PFSK-1 (cell line): Measurements from ENCODE around the gene ZNF433.

ENCODE experiments used
- FOXP2 ChIP-seq: optimal IDR thresholded peaks from 2 replicates; pipeline ENCODE3; 2011; ENCODE audit warnings: borderline replicate concordance, control low read depth, inconsistent platforms; ENCODE audit not compliant: insufficient read depth; ENCODE audit errors: extremely low read length, extremely low read depth
- POLR2AphosphoS5 ChIP-seq: IDR thresholded peaks from 2 replicates; pipeline ENCODE4 v1.6.1; 2012; ENCODE audit warnings: low read depth, mild to moderate bottlenecking, control low read depth, low read length, moderate library complexity
- SIN3A ChIP-seq: IDR thresholded peaks from 2 replicates; pipeline ENCODE4 v1.6.1; 2012; ENCODE audit warnings: mild to moderate bottlenecking, low read length, moderate library complexity, borderline replicate concordance; ENCODE audit not compliant: insufficient read depth
- TAF1 ChIP-seq: IDR thresholded peaks from 2 replicates; pipeline ENCODE4 v1.6.1; 2012; ENCODE audit warnings: low read length, control low read depth, borderline replicate concordance; ENCODE audit not compliant: insufficient read depth
- TF ChIP-seq, protein P1 (sequence below), 2 experiments: IDR thresholded peaks; 2 replicates each; pipeline versions ENCODE4 v1.6.1 to v1.8.0; 2011 to 2012; ENCODE audit warnings: low read depth in 2 of 2, low read length in 2 of 2, control low read depth in 1 of 2, inconsistent platforms in 1 of 2, mild to moderate bottlenecking in 1 of 2, moderate library complexity in 1 of 2; ENCODE audit not compliant: insufficient read depth in 1 of 2

The ZNF433 gene

DNA sequence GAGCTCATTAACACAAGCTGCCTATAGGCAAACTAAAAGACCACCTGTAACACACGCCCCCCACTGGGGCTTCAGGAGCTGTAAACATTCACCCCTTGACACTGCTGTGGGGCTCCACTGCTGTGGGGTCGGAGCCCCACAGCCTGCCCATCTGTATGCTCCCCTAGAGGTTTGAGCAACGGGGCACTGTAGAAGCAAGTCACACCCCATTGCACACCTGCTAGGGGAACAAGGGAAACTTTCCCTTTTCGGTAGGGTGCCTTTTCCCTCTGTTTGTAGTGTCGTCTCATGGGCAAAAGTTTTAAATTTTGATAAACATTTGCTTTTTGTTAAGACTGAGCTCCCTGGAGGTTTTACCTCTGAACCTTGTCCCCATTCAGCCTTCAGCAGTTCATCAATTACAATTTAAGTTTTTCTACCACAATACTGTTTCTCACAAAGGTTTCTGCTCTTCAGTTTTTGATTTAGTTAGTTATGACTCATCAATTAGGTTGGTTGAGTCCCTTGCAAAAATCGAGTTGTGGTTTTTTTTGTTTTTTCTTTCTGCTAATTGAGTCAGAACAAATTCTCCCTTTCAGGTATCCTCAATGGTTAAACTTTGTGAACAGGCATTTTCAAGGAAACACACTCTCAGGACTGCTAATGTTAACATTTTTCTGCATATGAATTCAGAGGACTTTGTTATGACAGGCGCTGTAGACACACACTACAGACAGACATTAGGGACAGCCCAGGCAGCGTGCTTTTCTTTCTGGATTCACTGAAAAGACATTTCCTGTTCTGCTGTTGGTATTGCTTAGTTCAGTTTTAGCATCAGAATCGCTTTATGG, 35.1 kb downstream of the ZNF433 start:
- TF ChIP-seq, protein P1, sequence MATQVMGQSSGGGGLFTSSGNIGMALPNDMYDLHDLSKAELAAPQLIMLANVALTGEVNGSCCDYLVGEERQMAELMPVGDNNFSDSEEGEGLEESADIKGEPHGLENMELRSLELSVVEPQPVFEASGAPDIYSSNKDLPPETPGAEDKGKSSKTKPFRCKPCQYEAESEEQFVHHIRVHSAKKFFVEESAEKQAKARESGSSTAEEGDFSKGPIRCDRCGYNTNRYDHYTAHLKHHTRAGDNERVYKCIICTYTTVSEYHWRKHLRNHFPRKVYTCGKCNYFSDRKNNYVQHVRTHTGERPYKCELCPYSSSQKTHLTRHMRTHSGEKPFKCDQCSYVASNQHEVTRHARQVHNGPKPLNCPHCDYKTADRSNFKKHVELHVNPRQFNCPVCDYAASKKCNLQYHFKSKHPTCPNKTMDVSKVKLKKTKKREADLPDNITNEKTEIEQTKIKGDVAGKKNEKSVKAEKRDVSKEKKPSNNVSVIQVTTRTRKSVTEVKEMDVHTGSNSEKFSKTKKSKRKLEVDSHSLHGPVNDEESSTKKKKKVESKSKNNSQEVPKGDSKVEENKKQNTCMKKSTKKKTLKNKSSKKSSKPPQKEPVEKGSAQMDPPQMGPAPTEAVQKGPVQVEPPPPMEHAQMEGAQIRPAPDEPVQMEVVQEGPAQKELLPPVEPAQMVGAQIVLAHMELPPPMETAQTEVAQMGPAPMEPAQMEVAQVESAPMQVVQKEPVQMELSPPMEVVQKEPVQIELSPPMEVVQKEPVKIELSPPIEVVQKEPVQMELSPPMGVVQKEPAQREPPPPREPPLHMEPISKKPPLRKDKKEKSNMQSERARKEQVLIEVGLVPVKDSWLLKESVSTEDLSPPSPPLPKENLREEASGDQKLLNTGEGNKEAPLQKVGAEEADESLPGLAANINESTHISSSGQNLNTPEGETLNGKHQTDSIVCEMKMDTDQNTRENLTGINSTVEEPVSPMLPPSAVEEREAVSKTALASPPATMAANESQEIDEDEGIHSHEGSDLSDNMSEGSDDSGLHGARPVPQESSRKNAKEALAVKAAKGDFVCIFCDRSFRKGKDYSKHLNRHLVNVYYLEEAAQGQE (IDR thresholded peaks at IDR 0.05; ENCODE audit: insufficient read depth in 1 of 2, low read depth in 2 of 2, low read length in 2 of 2), result no peak
- no peak for TF ChIP-seq FOXP2
- TF ChIP-seq POLR2AphosphoS5, result no peak
- TF ChIP-seq TAF1, result no peak
- no peak for TF ChIP-seq SIN3A

DNA sequence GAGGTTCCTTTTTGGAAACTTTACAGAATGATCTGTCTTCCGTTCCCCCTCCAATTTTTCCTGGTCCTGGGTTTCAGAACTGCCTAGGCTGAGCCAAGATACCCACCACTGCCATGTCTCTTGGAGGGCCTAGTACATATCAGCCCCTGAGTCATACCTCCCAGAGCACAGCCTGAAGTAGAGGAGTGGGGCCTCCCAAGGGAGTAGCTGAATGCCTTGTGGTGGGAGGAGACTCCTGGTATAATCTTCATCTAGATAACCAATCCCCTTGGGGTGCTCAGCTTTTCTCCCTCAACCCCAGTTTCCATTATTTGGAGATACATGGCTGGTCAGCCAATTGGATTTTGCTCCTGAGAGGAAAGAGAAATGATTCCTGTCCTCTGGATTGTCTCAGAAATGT, 40.3 kb downstream of the ZNF433 start:
- TF ChIP-seq FOXP2 (no peak), SIN3A (no peak), POLR2AphosphoS5 (no peak), TAF1 (no peak)
- TF ChIP-seq, protein P1 (IDR thresholded peaks at IDR 0.05; ENCODE audit: insufficient read depth in 1 of 2, low read depth in 2 of 2, low read length in 2 of 2), result no peak

DNA sequence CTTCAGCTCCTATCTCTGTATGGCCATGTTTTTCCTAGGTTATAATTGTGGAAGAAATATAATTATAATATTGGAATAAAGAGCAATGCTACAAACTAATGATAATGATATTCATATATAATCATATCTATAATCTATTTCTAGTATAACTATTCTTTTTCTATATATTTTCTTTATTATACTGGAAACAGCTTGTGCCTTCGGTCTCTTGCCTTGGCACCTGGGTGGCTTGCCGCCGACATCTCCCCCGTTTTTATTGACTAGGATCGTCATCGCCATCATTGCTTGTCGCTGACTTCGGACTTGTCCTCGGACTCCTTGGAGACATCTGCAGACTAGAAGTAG, 46.4 kb downstream of the ZNF433 start:
- TF ChIP-seq SIN3A, result no peak
- TF ChIP-seq TAF1, result no peak
- TF ChIP-seq, protein P1 (IDR thresholded peaks at IDR 0.05; ENCODE audit: insufficient read depth in 1 of 2, low read depth in 2 of 2, low read length in 2 of 2), result no peak
- TF ChIP-seq FOXP2, result no peak
- TF ChIP-seq POLR2AphosphoS5, result no peak

DNA sequence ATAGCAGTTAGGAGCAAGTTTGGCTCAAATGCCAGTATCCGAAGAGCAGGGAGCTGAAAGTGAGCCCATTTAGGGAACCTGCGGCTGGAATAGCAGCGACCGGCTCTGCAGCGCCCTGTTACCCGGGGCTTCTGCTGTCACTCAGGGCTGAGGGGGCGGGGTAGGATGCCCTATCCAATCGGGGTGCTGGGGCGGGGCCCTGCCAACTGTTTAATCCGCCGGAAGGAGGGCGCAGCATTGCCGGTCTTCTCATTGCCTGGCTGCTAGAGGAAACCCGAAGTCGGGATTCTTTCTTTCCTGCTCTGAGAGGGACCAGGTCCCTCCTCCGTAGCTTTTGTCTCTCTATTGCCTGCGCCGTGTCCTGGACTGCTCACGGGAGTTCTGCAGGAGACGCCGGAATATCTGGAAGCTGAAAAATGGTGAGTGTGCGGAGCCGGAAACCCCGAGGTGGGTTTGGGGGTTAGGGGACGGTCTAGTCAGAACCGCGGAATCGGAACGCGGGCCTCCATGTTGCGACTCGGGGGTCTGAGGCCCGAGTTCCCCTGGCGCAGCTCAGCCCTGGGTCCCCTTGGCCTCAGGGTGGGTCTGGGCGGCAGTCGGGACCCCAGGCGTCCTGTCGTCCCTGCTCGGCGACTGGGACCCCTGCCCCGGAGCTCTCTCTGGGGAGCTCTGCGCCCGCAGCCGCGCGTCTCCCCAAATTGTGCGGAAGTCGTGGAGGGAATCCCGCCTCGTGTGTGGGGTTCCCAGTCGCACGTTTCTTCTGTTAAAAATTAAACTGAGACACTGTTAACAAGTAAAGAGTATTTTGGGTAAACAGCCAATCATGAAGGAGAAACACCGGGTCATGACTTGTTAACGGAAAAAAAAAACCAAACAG, 47.8 kb downstream of the ZNF433 start:
- TF ChIP-seq, protein P1 (IDR thresholded peaks at IDR 0.05; ENCODE audit: insufficient read depth in 1 of 2, low read depth in 2 of 2, low read length in 2 of 2), result no peak
- TF ChIP-seq SIN3A, result no peak
- TF ChIP-seq TAF1, result peak; percentile 77; the same call in 1 of the 2 replicates
- TF ChIP-seq POLR2AphosphoS5, result peak; percentile 70; the same call in 1 of the 2 replicates
- TF ChIP-seq FOXP2, result no peak
